Keratinocyte (primary cell): ENCODE results near the gene CHST1. TPM values are rescaled to one million over a fixed set of nuclear protein-coding genes. Genes with fewer than 3 reads are reported as not detected.

ENCODE experiments used
- DNase-seq: peaks from one replicate; pipeline ENCODE4 v3.0.0-alpha.2; 2011; ENCODE audit warnings: low read depth, missing footprints, low spot score
- FAIRE-seq: peaks from 2 replicates; lab custom pipeline; 2011; peaks lifted over from hg19 to GRCh38; lab: Jason Lieb, UNC
- H2AFZ ChIP-seq: 2 replicates; pipeline ENCODE4 v1.6.0; 2012; ENCODE audit warnings: low read length, control low read depth, inconsistent platforms; ENCODE audit not compliant: control insufficient read depth
- H3K27ac ChIP-seq: 2 replicates; pipeline ENCODE4 v1.5.1; 2011; ENCODE audit warnings: low read length; ENCODE audit not compliant: control insufficient read depth, insufficient read depth
- H3K27me3 ChIP-seq: 3 replicates; pipeline ENCODE4 v1.6.0; 2011; ENCODE audit warnings: low read length; ENCODE audit not compliant: control insufficient read depth, insufficient read depth; ENCODE audit errors: extremely low read depth
- H3K36me3 ChIP-seq, 2 experiments: 2 replicates in 1 of 2; 3 replicates in 1 of 2; pipeline ENCODE4 v1.5.1; 2011; ENCODE audit warnings: low read length in 2 of 2, mild to moderate bottlenecking in 1 of 2; ENCODE audit not compliant: control insufficient read depth in 2 of 2, insufficient read depth in 2 of 2; ENCODE audit errors: extremely low read depth in 1 of 2
- H3K4me1 ChIP-seq: 3 replicates; pipeline ENCODE4 v1.5.1; 2011; ENCODE audit warnings: low read length; ENCODE audit not compliant: control insufficient read depth, insufficient read depth; ENCODE audit errors: extremely low read depth
- H3K4me2 ChIP-seq: 3 replicates; pipeline ENCODE4 v1.6.0; 2011; ENCODE audit warnings: low read depth, low read length; ENCODE audit not compliant: control insufficient read depth, insufficient read depth; ENCODE audit errors: extremely low read depth
- H3K4me3 ChIP-seq, 3 experiments: fragments of 200-600 bp in 1 of 3; sonication (generic) in 1 of 3; 2 replicates in 2 of 3; 3 replicates in 1 of 3; pipeline ENCODE4 v1.5.1; 2011 to 2016; ENCODE audit warnings: low read length in 3 of 3, mild to moderate bottlenecking in 3 of 3, control low read depth in 2 of 3, inconsistent platforms in 1 of 3, low read depth in 1 of 3, mixed read lengths in 1 of 3, mixed run types in 1 of 3, moderate library complexity in 1 of 3; ENCODE audit not compliant: control insufficient read depth in 2 of 3, insufficient read depth in 2 of 3; ENCODE audit errors: extremely low read depth in 1 of 3
- H3K79me2 ChIP-seq: 2 replicates; pipeline ENCODE4 v1.6.0; 2012; ENCODE audit warnings: low read length; ENCODE audit not compliant: control insufficient read depth, insufficient read depth
- H3K9ac ChIP-seq: 3 replicates; pipeline ENCODE4 v1.6.0; 2011; ENCODE audit warnings: low read length; ENCODE audit not compliant: control insufficient read depth, insufficient read depth; ENCODE audit errors: extremely low read depth
- H3K9me1 ChIP-seq: 3 replicates; pipeline ENCODE4 v1.6.0; 2011; ENCODE audit warnings: low read length; ENCODE audit not compliant: control insufficient read depth, insufficient read depth; ENCODE audit errors: extremely low read depth
- H3K9me3 ChIP-seq: 2 replicates; pipeline ENCODE4 v1.5.1; 2012; ENCODE audit warnings: low read depth, low read length; ENCODE audit not compliant: control insufficient read depth
- H4K20me1 ChIP-seq: 3 replicates; pipeline ENCODE4 v1.6.0; 2011; ENCODE audit warnings: low read length; ENCODE audit not compliant: control insufficient read depth, insufficient read depth; ENCODE audit errors: extremely low read depth
- CTCF ChIP-seq, 3 experiments: IDR thresholded peaks in 1 of 3; conservative IDR thresholded peaks in 1 of 3; optimal IDR thresholded peaks in 1 of 3; 2 replicates in 2 of 3; 3 replicates in 1 of 3; pipeline versions ENCODE3 to v1.5.1; 2011; ENCODE audit warnings: low read length in 3 of 3, mild to moderate bottlenecking in 3 of 3, moderate library complexity in 2 of 3, control low read depth in 1 of 3, inconsistent platforms in 1 of 3; ENCODE audit not compliant: insufficient read depth in 2 of 3; ENCODE audit errors: extremely low read depth in 1 of 3
- EZH2 ChIP-seq: IDR thresholded peaks from one replicate; pipeline ENCODE4 v1.6.1; 2012; ENCODE audit warnings: inconsistent platforms, mild to moderate bottlenecking, low read length, moderate library complexity
- dilution Hi-C: fragments of 300-500 bp; cut with MboI; formaldehyde crosslinking; loops from one replicate; pipeline ENCODE4 v1.7.0; 2020; ENCODE audit warnings: low sequenced_read_pairs; ENCODE audit not compliant: extremely low pct_ligation_motif_present
- polyA plus RNA-seq, 5 experiments: library from polyadenylated mRNA; depleted of rRNA in 3 of 5; stranded (reverse) in 3 of 5; stranded (forward) in 1 of 5; unstranded in 1 of 5; fragments of >200 nt; gene quantifications; 1 replicate in 1 of 5; 2 replicates in 3 of 5; 3 replicates in 1 of 5; pipeline versions ENCODE4 v1.2.1 to v1.2.3, GENCODE V29; 2011 to 2012; ENCODE audit warnings: missing spikeins in 2 of 5, low read depth in 1 of 5, low replicate concordance in 1 of 5

The CHST1 gene
- polyA plus RNA-seq, 1 donor (not counting 4 experiments of a cell fraction or from before 2014, with no cell fraction given) = not detected

GRCh38 chr11:45671246-45672171 lies 6.1 kb upstream of the CHST1 start:
- no peaks in the 10 kb centered on the region for H3K79me2 ChIP-seq
- DNase-seq (no peak), FAIRE-seq (no peak)
- H3K27ac ChIP-seq = no peak overlapping the region
- H3K9ac ChIP-seq = no peak overlapping the region
- H3K4me1 ChIP-seq = no peaks in the 10 kb centered on the region
- H3K9me1 ChIP-seq = no peaks in the 10 kb centered on the region
- H4K20me1 ChIP-seq = no peaks in the 10 kb centered on the region
- H3K9me3 ChIP-seq = no peaks in the 10 kb centered on the region
- H3K4me3 ChIP-seq = no peak overlapping the region
- no peak overlapping the region for H3K4me2 ChIP-seq
- peaks cover 16% of the 10 kb centered on the region for H3K27me3 ChIP-seq
- TF ChIP-seq EZH2 (no peak), CTCF (optimal IDR thresholded peaks at IDR 0.05 in 1 of 3, IDR thresholded peaks at IDR 0.05 in 1 of 3, conservative IDR thresholded peaks at IDR 0.05 in 1 of 3; ENCODE audit: extremely low read depth in 1 of 3, insufficient read depth in 2 of 3, low read length in 3 of 3) (no peak)
- no peaks in the 10 kb centered on the region for H3K36me3 ChIP-seq
- dilution Hi-C loops = no loop called here
- H2AFZ ChIP-seq = no peak overlapping the region

GRCh38 chr11:45670386-45671135 lies 5.1 kb upstream of the CHST1 start:
- Histone ChIP-seq H3K9me1 (no peaks in the 10 kb centered on the region), H3K79me2 (no peaks in the 10 kb centered on the region), H3K9ac (no peak overlapping the region), H2AFZ (no peak overlapping the region), H3K4me3 (no peak overlapping the region), H3K27me3 (peaks cover 25% of the 10 kb centered on the region), H3K4me1 (no peaks in the 10 kb centered on the region), H4K20me1 (no peaks in the 10 kb centered on the region), H3K9me3 (no peaks in the 10 kb centered on the region), H3K4me2 (no peak overlapping the region), H3K27ac (no peak overlapping the region), H3K36me3 (no peaks in the 10 kb centered on the region)
- TF ChIP-seq EZH2 (no peak), CTCF (optimal IDR thresholded peaks at IDR 0.05 in 1 of 3, IDR thresholded peaks at IDR 0.05 in 1 of 3, conservative IDR thresholded peaks at IDR 0.05 in 1 of 3; ENCODE audit: extremely low read depth in 1 of 3, insufficient read depth in 2 of 3, low read length in 3 of 3) (no peak)
- DNase-seq (no peak), FAIRE-seq (no peak)
- dilution Hi-C loops = no loop called here
